GM12878 (cell line): ENCODE results near the gene DAB2IP. TPM values are rescaled to one million over a fixed set of nuclear protein-coding genes. Genes with fewer than 3 reads are reported as not detected.

Source experiments
- ATAC-seq: fragments of 200-7000 bp; cut with Tn5 transposase; 3 replicates; pipeline ENCODE4 v1.9.1; 2020; ENCODE audit warnings: mild to moderate bottlenecking, moderate library complexity
- BruUV-seq: library from RNA; stranded (reverse); fragments of 400-500 nt; replicated peaks from 2 replicates; lab custom pipeline; 2021; lab: Mats Ljungman, UMichigan
- CTCF ChIA-PET: fragments of 300-600 bp; sonication (Branson Sonifier 250); formaldehyde crosslinking; extraction: SDS; loops from one replicate; lab custom pipeline; 2021; ENCODE audit warnings: inconsistent platforms; lab: Yijun Ruan, JAX
- POLR2A ChIA-PET: fragments of 350-600 bp; formaldehyde crosslinking; extraction: SDS; loops from one replicate; lab custom pipeline; 2021; ENCODE audit warnings: inconsistent platforms; lab: Charles Lee
- RAD21 ChIA-PET: fragments of 300-600 bp; sonication (Branson Sonifier 250); formaldehyde crosslinking; loops from one replicate; lab custom pipeline; 2023; ENCODE audit warnings: antibody characterized with exemption; ENCODE audit not compliant: unreplicated experiment; lab: Charles Lee
- SMC1A ChIA-PET: fragments of 300-600 bp; sonication (Branson Sonifier 250); formaldehyde crosslinking; loops from one replicate; lab custom pipeline; 2023; ENCODE audit not compliant: unreplicated experiment, uncharacterized antibody; lab: Charles Lee
- DNase-seq: peaks from one replicate; pipeline ENCODE4 v3.0.0-alpha.2; 2011; ENCODE audit warnings: low read depth, low spot score
- FAIRE-seq: peaks from 3 replicates; lab custom pipeline; 2011; peaks lifted over from hg19 to GRCh38; lab: Jason Lieb, UNC
- H2AFZ ChIP-seq: 2 replicates; pipeline ENCODE4 v1.6.0; 2011; ENCODE audit warnings: low read depth, low read length, control low read depth; ENCODE audit not compliant: control insufficient read depth
- H3K27ac ChIP-seq: 2 replicates; pipeline ENCODE4 v1.5.1; 2011; ENCODE audit warnings: control low read depth; ENCODE audit not compliant: control insufficient read depth, insufficient read depth
- H3K27me3 ChIP-seq, 2 experiments: replicated peaks in 1 of 2; 2 replicates each; pipeline versions ENCODE4 v1.6.0 to v1.6.1; 2011; ENCODE audit warnings: low read length in 1 of 2; ENCODE audit not compliant: control insufficient read depth in 2 of 2, insufficient read depth in 2 of 2
- H3K36me3 ChIP-seq, 2 experiments: 2 replicates each; pipeline ENCODE4 v1.5.1; 2011; ENCODE audit warnings: low read length in 1 of 2; ENCODE audit not compliant: control insufficient read depth in 2 of 2, insufficient read depth in 2 of 2
- H3K4me1 ChIP-seq: 2 replicates; pipeline ENCODE4 v1.6.1; 2011; ENCODE audit warnings: mild to moderate bottlenecking, low read length, moderate library complexity, mixed read lengths; ENCODE audit not compliant: control insufficient read depth, insufficient read depth
- H3K4me2 ChIP-seq: 2 replicates; pipeline ENCODE4 v1.6.0; 2011; ENCODE audit warnings: control low read depth; ENCODE audit not compliant: control insufficient read depth, insufficient read depth
- H3K4me3 ChIP-seq: fragments of 200-600 bp; sonication (generic); 2 replicates; pipeline ENCODE4 v1.5.1; 2016
- H3K79me2 ChIP-seq: 2 replicates; pipeline ENCODE4 v1.6.0; 2011; ENCODE audit warnings: low read length; ENCODE audit not compliant: control insufficient read depth, insufficient read depth
- H3K9ac ChIP-seq: 2 replicates; pipeline ENCODE4 v1.8.0; 2011; ENCODE audit warnings: low read length, control low read depth, mixed read lengths; ENCODE audit not compliant: control insufficient read depth, insufficient read depth
- H3K9me3 ChIP-seq: replicated peaks from 3 replicates; pipeline ENCODE4 v1.5.1; 2011; ENCODE audit warnings: mild to moderate bottlenecking, low read length; ENCODE audit not compliant: control insufficient read depth, insufficient read depth
- H4K20me1 ChIP-seq: 2 replicates; pipeline ENCODE4 v1.6.0; 2011; ENCODE audit not compliant: control insufficient read depth, insufficient read depth
- E2F4 ChIP-seq: IDR thresholded peaks from 2 replicates; pipeline ENCODE4 v1.6.1; 2012; ENCODE audit warnings: low read depth, low read length, improper control_type of control experiment
- HCFC1 ChIP-seq: fragments of 150-350 bp; IDR thresholded peaks from 2 replicates; pipeline ENCODE4 v1.6.1; 2014; ENCODE audit warnings: low read length
- HDAC2 ChIP-seq: fragments of 200-600 bp; sonication (generic); IDR thresholded peaks from 2 replicates; pipeline ENCODE4 v1.6.1; 2017
- HSF1 ChIP-seq: fragments of 150-350 bp; IDR thresholded peaks from 2 replicates; pipeline ENCODE4 v1.6.1; 2014; ENCODE audit warnings: mild to moderate bottlenecking, low read depth, low read length
- MXI1 ChIP-seq: fragments of 150-350 bp; IDR thresholded peaks from 2 replicates; pipeline ENCODE4 v1.6.1; 2011; ENCODE audit warnings: low read depth, mild to moderate bottlenecking, inconsistent platforms, low read length, improper control_type of control experiment
- MYC ChIP-seq: IDR thresholded peaks from 2 replicates; pipeline ENCODE4 v1.6.1; 2011; ENCODE audit warnings: mild to moderate bottlenecking, low read length, moderate library complexity, inconsistent platforms; ENCODE audit not compliant: insufficient read depth, insufficient replicate concordance, insufficient read length, severe bottlenecking
- NBN ChIP-seq: fragments of 450-650 bp; IDR thresholded peaks from 2 replicates; pipeline ENCODE4 v1.6.1; 2016
- RAD21 ChIP-seq: IDR thresholded peaks from 2 replicates; pipeline ENCODE4 v1.6.1; 2011; ENCODE audit warnings: mild to moderate bottlenecking, low read depth, low read length, moderate library complexity; ENCODE audit not compliant: insufficient read depth
- RB1 ChIP-seq: fragments of 450-650 bp; formaldehyde crosslinking; IDR thresholded peaks from 2 replicates; pipeline ENCODE4 v1.6.1; 2017; ENCODE audit warnings: mild to moderate bottlenecking, borderline replicate concordance
- SMC3 ChIP-seq: IDR thresholded peaks from 2 replicates; pipeline ENCODE4 v1.6.1; 2011; ENCODE audit warnings: low read length, improper control_type of control experiment, borderline replicate concordance
- SP1 ChIP-seq: IDR thresholded peaks from one replicate; pipeline ENCODE4 v1.6.1; 2011; ENCODE audit warnings: low read depth, low read length
- WGBS: methylation state at CpG from one replicate; pipeline ENCODE4 v1.1.6; 2016; ENCODE audit warnings: low lambda C conversion rate; ENCODE audit not compliant: insufficient replicate concordance, insufficient coverage; ENCODE audit errors: missing lambda C conversion rate; 5-methylcytosine and 5-hydroxymethylcytosine counted together
- in situ Hi-C: fragments of 300-500 bp; cut with MboI; formaldehyde crosslinking; loops from 9 replicates; pipeline ENCODE4 v1.14.3; 2018; ENCODE audit warnings: mixed read lengths
- intact Hi-C: fragments of 100-400 bp; cut with micrococcal nuclease; formaldehyde crosslinking; loops from one replicate; pipeline ENCODE4 v1.14.2; 2022; ENCODE audit not compliant: unreplicated experiment
- polyA plus RNA-seq, 11 experiments: library from polyadenylated mRNA; depleted of rRNA in 4 of 11; unstranded in 6 of 11; stranded (reverse) in 5 of 11; fragments of >200 nt; fragmentation: Nextera tagmentation in 4 of 11; fragmentation: Illumina TruSeq in 1 of 11; extraction: Ambion mirVana in 4 of 11; extraction: Trizol in 1 of 11; gene quantifications; 1 replicate in 1 of 11; 2 replicates in 10 of 11; pipeline versions ENCODE4 v1.2.1 to v1.2.3, GENCODE V29; 2011 to 2016; ENCODE audit warnings: inconsistent platforms in 2 of 11, missing spikeins in 2 of 11, low read depth in 1 of 11
- total RNA-seq, 4 experiments: library from RNA; depleted of rRNA in 3 of 4; stranded (reverse); fragments of >200 nt in 3 of 4; fragmentation: Illumina TruSeq in 1 of 4; extraction: Trizol in 1 of 4; gene quantifications; 2 replicates each; pipeline versions ENCODE4 v1.2.1 to v1.2.3, GENCODE V29; 2013 to 2021

The DAB2IP gene
- total and polyA plus RNA-seq, 10 of the 15 experiments (the other 5 are each of a cell fraction or from before 2014, with no cell fraction given) = 0.03 to 0.38 (median 0.14) TPM; not detected in 6

GRCh38 chr9:121635300-121635876, 16.0 kb upstream of the DAB2IP start (continued):
- TF ChIP-seq MYC (no peak), HSF1 (no peak), RB1 (no peak), HDAC2 (no peak), HCFC1 (no peak), E2F4 (no peak), NBN (no peak), RAD21 (no peak), MXI1 (no peak)

GRCh38 chr9:121636341-121636865, 15.0 kb upstream of the DAB2IP start:
- DNase-seq = no peak
- 40% methylated on average over 11 of the region's 12 CpGs for WGBS
- no peak overlapping the region for H2AFZ ChIP-seq
- intact Hi-C loops = no loop called here
- no peak for ATAC-seq
- H3K4me3 ChIP-seq = no peak overlapping the region
- RAD21 ChIA-PET = interaction anchor here (2.2 kb wide), 1 partner anchor 55 kb away, joined by 4 read pairs; no protein-coding TSS in a partner anchor
- TF ChIP-seq SP1 = no peak
- TF ChIP-seq SMC3 = no peak
- no peak overlapping the region for H3K4me2 ChIP-seq
- SMC1A ChIA-PET = no interaction called here
- peaks cover 12% of the 10 kb centered on the region for H3K4me1 ChIP-seq
- FAIRE-seq = no peak
- BruUV-seq = no TSS peak
- H3K27me3 ChIP-seq = peaks cover 0 to 4% of the 10 kb centered on the region in 2 experiments; a peak in 1 of 4 replicates
- H3K36me3 ChIP-seq = no peaks in the 10 kb centered on the region
- no peaks in the 10 kb centered on the region for H3K79me2 ChIP-seq
- CTCF ChIA-PET = no interaction called here
- H3K9me3 ChIP-seq = no peaks in the 10 kb centered on the region
- H3K27ac ChIP-seq = no peak overlapping the region
- POLR2A ChIA-PET = no interaction called here
- in situ Hi-C loops = no loop called here
- no peak overlapping the region for H3K9ac ChIP-seq
- H4K20me1 ChIP-seq = no peaks in the 10 kb centered on the region
